ENCODE measurements around the gene ITGA11.

- no peak for TF ChIP-seq CTCF (IDR thresholded peaks at IDR 0.05; ENCODE audit: insufficient read depth, low read length)
- no peak for TF ChIP-seq REST (IDR thresholded peaks at IDR 0.05; ENCODE audit: insufficient replicate concordance, low read depth)
- TF ChIP-seq POLR2AphosphoS5 (IDR thresholded peaks at IDR 0.05; ENCODE audit: low read depth), result no peak
- TF ChIP-seq GABPA (IDR thresholded peaks at IDR 0.05; ENCODE audit: low read depth), result no peak
These were observed 46.9 kb upstream of the ITGA11 start for GRCh38 chr15:68478853-68479252.

All from HL-60 (cell line).